ENCODE results near the gene TRIM4. TPM values are rescaled to one million over a fixed set of nuclear protein-coding genes. Genes with fewer than 3 reads are reported as not detected.

Gene TRIM4
- total RNA-seq, 1 experiment from 2014 or later, result 23.4 TPM

DNA sequence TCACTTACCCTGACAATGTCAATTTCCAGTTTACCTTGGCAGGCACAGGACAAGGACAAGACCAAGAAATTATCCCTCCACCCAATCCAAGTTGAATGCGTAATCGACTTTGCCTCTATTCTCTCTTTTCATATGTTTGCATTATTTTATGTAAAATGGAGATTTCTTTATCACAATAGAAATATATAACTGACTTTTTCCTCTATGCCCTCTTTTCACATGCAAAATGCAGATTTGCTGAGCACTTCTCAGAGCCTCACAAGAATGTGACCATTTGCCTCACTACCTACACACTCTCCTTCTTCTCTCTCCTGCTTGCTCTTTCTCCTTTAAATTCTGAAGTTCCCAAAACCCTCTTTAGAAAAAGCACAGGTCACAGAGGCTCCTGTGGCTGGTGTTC, 76.4 kb downstream of the TRIM4 start:
- no TSS peak for BruUV-seq (replicated peaks)
- POLR2A ChIA-PET (ENCODE audit: low non-redundant PET), result no interaction called here
- H3K27ac ChIP-seq (ENCODE audit: low read depth, low read length, poor library complexity, severe bottlenecking), result no peak overlapping the region
- no peaks in the 10 kb centered on the region for H3K9me3 ChIP-seq (ENCODE audit: low read depth, low read length, poor library complexity, severe bottlenecking)
- H3K27me3 ChIP-seq (replicated peaks; ENCODE audit: insufficient read depth, low read depth, low read length, poor library complexity), result peaks cover 14% of the 10 kb centered on the region
- H3K4me1 ChIP-seq (ENCODE audit: insufficient read depth, low read length, poor library complexity, severe bottlenecking), result no peaks in the 10 kb centered on the region
- CTCF ChIA-PET, result no interaction called here
- no peak for DNase-seq (ENCODE audit: low spot score)
- no peaks in the 10 kb centered on the region for H3K36me3 ChIP-seq (ENCODE audit: insufficient read depth, low read length, poor library complexity, severe bottlenecking)
- no peak for TF ChIP-seq EZH2 (IDR thresholded peaks at IDR 0.05; ENCODE audit: borderline replicate concordance, low read depth, low read length, poor library complexity, severe bottlenecking)
- TF ChIP-seq, protein P1, sequence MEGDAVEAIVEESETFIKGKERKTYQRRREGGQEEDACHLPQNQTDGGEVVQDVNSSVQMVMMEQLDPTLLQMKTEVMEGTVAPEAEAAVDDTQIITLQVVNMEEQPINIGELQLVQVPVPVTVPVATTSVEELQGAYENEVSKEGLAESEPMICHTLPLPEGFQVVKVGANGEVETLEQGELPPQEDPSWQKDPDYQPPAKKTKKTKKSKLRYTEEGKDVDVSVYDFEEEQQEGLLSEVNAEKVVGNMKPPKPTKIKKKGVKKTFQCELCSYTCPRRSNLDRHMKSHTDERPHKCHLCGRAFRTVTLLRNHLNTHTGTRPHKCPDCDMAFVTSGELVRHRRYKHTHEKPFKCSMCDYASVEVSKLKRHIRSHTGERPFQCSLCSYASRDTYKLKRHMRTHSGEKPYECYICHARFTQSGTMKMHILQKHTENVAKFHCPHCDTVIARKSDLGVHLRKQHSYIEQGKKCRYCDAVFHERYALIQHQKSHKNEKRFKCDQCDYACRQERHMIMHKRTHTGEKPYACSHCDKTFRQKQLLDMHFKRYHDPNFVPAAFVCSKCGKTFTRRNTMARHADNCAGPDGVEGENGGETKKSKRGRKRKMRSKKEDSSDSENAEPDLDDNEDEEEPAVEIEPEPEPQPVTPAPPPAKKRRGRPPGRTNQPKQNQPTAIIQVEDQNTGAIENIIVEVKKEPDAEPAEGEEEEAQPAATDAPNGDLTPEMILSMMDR (conservative IDR thresholded peaks at IDR 0.05; ENCODE audit: low read depth, low read length), result no peak
- intact Hi-C loops (cut with micrococcal nuclease; ENCODE audit: unreplicated experiment), result no loop called here
- H3K4me3 ChIP-seq (ENCODE audit: low read depth, low read length, poor library complexity, severe bottlenecking), result no peak overlapping the region

Other genes with a start within 250 kb of the TRIM4 start
- 9.1 and 9.9 TPM in 2 replicates for gene CYP3A5, start 239.5 kb downstream of the TRIM4 start, total RNA-seq (2021)
- not detected in 2 replicates for gene CYP3A7, start 184.3 kb downstream of the TRIM4 start, total RNA-seq (2021)
- gene CYP3A4, start 135.3 kb downstream of the TRIM4 start, total RNA-seq (2021), result not detected in 2 replicates
- gene CYP3A43, start 91.5 kb downstream of the TRIM4 start, total RNA-seq (2021), result not detected in 2 replicates
- gene OR2AE1, start 42.5 kb downstream of the TRIM4 start, total RNA-seq (2021), result not detected in 2 replicates
- gene GJC3, start 10.1 kb upstream of the TRIM4 start, total RNA-seq (2021), result not detected in 2 replicates
- not detected in 2 replicates for gene AZGP1, start 56.5 kb upstream of the TRIM4 start, total RNA-seq (2021)
- 66.5 and 69.5 TPM in 2 replicates for gene ZKSCAN1, start 96.1 kb upstream of the TRIM4 start, total RNA-seq (2021)
- gene ZSCAN21, start 130.2 kb upstream of the TRIM4 start, total RNA-seq (2021), result 17.2 and 21.7 TPM in 2 replicates
- gene ZNF3, start 162.2 kb upstream of the TRIM4 start, total RNA-seq (2021), result 50.2 and 50.8 TPM in 2 replicates
- 155 and 166 TPM in 2 replicates for gene COPS6, start 169.4 kb upstream of the TRIM4 start, total RNA-seq (2021)
- 399 and 418 TPM in 2 replicates for gene MCM7, start 181.9 kb upstream of the TRIM4 start, total RNA-seq (2021)
- gene AP4M1, start 182.1 kb upstream of the TRIM4 start, total RNA-seq (2021), result 24.0 and 25.1 TPM in 2 replicates
- gene TAF6, start 199.8 kb upstream of the TRIM4 start, total RNA-seq (2021), result 97.3 and 98.8 TPM in 2 replicates
- 20.2 and 22.2 TPM in 2 replicates for gene CNPY4, start 200.1 kb upstream of the TRIM4 start, total RNA-seq (2021)
- 3.0 and 3.1 TPM in 2 replicates for gene MBLAC1, start 207.4 kb upstream of the TRIM4 start, total RNA-seq (2021)
- 84.5 and 90.4 TPM in 2 replicates for gene LAMTOR4, start 229.4 kb upstream of the TRIM4 start, total RNA-seq (2021)
- gene TRAPPC14, start 239.2 kb upstream of the TRIM4 start, total RNA-seq (2021), result 22.6 and 25.7 TPM in 2 replicates
- gene GAL3ST4, start 249.1 kb upstream of the TRIM4 start, total RNA-seq (2021), result 3.2 and 3.5 TPM in 2 replicates